Measurements from ENCODE around the gene ADAM12. TPM values are rescaled to one million over a fixed set of nuclear protein-coding genes. Genes with fewer than 3 reads are reported as not detected.

The ADAM12 gene
- total and polyA plus RNA-seq, 2 donors (not counting 3 experiments of a cell fraction or from before 2014, with no cell fraction given) = 0.22 to 0.33 TPM

- H3K9me1 ChIP-seq (replicated peaks; ENCODE audit: control insufficient read depth, extremely low read depth, insufficient read depth, low read length) = no peaks in the 10 kb centered on the region
- dilution Hi-C loops (cut with MboI; ENCODE audit: extremely low pct_ligation_motif_present, low sequenced_read_pairs) (no loop called here), intact Hi-C loops (cut with micrococcal nuclease) (no loop called here)
- BruUV-seq (replicated peaks) = no TSS peak
- no peaks in the 10 kb centered on the region for H4K20me1 ChIP-seq (replicated peaks; ENCODE audit: control insufficient read depth, extremely low read depth, insufficient read depth, low read length)
- no peak for TF ChIP-seq EZH2 (IDR thresholded peaks at IDR 0.05; ENCODE audit: borderline replicate concordance, low read depth, low read length, severe bottlenecking)
- TF ChIP-seq POLR2AphosphoS5 (IDR thresholded peaks at IDR 0.05; ENCODE audit: insufficient read depth, low read depth, low read length) = no peak
- no peak for TF ChIP-seq POLR2A (IDR thresholded peaks at IDR 0.05; ENCODE audit: low read depth, low read length)
- no peak for TF ChIP-seq FOS (IDR thresholded peaks at IDR 0.05; ENCODE audit: borderline replicate concordance, insufficient read depth, low read length)
- no peak for TF ChIP-seq GATA2 (IDR thresholded peaks at IDR 0.05; ENCODE audit: insufficient read depth, insufficient read length, low read depth, low read length)
- H3K9me3 ChIP-seq (replicated peaks; ENCODE audit: control insufficient read depth, insufficient read depth, low read length) = no peaks in the 10 kb centered on the region
- no peaks in the 10 kb centered on the region for H3K4me1 ChIP-seq (ENCODE audit: control insufficient read depth, extremely low read depth, insufficient read depth, low read length)
- no peak overlapping the region for H2AFZ ChIP-seq (ENCODE audit: low read depth, low read length)
- FAIRE-seq (no peak), DNase-seq (ENCODE audit: low read depth, low spot score) (no peak)
- CTCF ChIA-PET = no interaction called here
- H3K4me3 ChIP-seq (replicated peaks in 1 of 3; ENCODE audit: insufficient read depth in 1 of 3, low read depth in 1 of 3, low read length in 3 of 3) = no peak overlapping the region
- no peak overlapping the region for H3K27ac ChIP-seq (ENCODE audit: insufficient read depth, low read depth, low read length)
- H3K27me3 ChIP-seq (ENCODE audit: control insufficient read depth in 2 of 2, insufficient read depth in 2 of 2, low read length in 2 of 2) = no peaks in the 10 kb centered on the region
- POLR2A ChIA-PET = no interaction called here
- no peaks in the 10 kb centered on the region for H3K36me3 ChIP-seq (ENCODE audit: control insufficient read depth in 2 of 2, extremely low read depth in 1 of 2, insufficient read depth in 2 of 2, low read length in 2 of 2)
- H3K9ac ChIP-seq (replicated peaks; ENCODE audit: extremely low read depth, insufficient read depth, low read length) = no peak overlapping the region
- no peaks in the 10 kb centered on the region for H3K79me2 ChIP-seq (ENCODE audit: control insufficient read depth, insufficient read depth, low read length)
- H3K4me2 ChIP-seq (ENCODE audit: insufficient read depth, low read length) = no peak overlapping the region
Observed at GRCh38 chr10:126409821-126410220, 21.5 kb upstream of the ADAM12 start.

GRCh38 chr10:126408953-126409641, 20.8 kb upstream of the ADAM12 start:
- intact Hi-C loops (cut with micrococcal nuclease) = no loop called here
- Histone ChIP-seq H3K36me3 (ENCODE audit: control insufficient read depth in 2 of 2, extremely low read depth in 1 of 2, insufficient read depth in 2 of 2, low read length in 2 of 2) (no peaks in the 10 kb centered on the region), H3K4me3 (replicated peaks in 1 of 3; ENCODE audit: insufficient read depth in 1 of 3, low read depth in 1 of 3, low read length in 3 of 3) (no peak overlapping the region), H3K9me1 (replicated peaks; ENCODE audit: control insufficient read depth, extremely low read depth, insufficient read depth, low read length) (no peaks in the 10 kb centered on the region), H3K9ac (replicated peaks; ENCODE audit: extremely low read depth, insufficient read depth, low read length) (no peak overlapping the region), H2AFZ (ENCODE audit: low read depth, low read length) (no peak overlapping the region), H3K27me3 (ENCODE audit: control insufficient read depth in 2 of 2, insufficient read depth in 2 of 2, low read length in 2 of 2) (no peaks in the 10 kb centered on the region), H3K27ac (ENCODE audit: insufficient read depth, low read depth, low read length) (no peak overlapping the region), H3K9me3 (replicated peaks; ENCODE audit: control insufficient read depth, insufficient read depth, low read length) (no peaks in the 10 kb centered on the region), H3K4me2 (ENCODE audit: insufficient read depth, low read length) (no peak overlapping the region), H3K4me1 (ENCODE audit: control insufficient read depth, extremely low read depth, insufficient read depth, low read length) (no peaks in the 10 kb centered on the region), H3K79me2 (ENCODE audit: control insufficient read depth, insufficient read depth, low read length) (no peaks in the 10 kb centered on the region), H4K20me1 (replicated peaks; ENCODE audit: control insufficient read depth, extremely low read depth, insufficient read depth, low read length) (no peaks in the 10 kb centered on the region)
- TF ChIP-seq POLR2AphosphoS5 (IDR thresholded peaks at IDR 0.05; ENCODE audit: insufficient read depth, low read depth, low read length) (no peak), MYC (IDR thresholded peaks at IDR 0.05; ENCODE audit: low read depth, low read length) (no peak), EZH2 (IDR thresholded peaks at IDR 0.05; ENCODE audit: borderline replicate concordance, low read depth, low read length, severe bottlenecking) (no peak)
- ChIA-PET CTCF (no interaction called here), POLR2A (no interaction called here)
- no peak for DNase-seq (ENCODE audit: low read depth, low spot score)
- BruUV-seq (replicated peaks) = no TSS peak
- FAIRE-seq = no peak
- dilution Hi-C loops (cut with MboI; ENCODE audit: extremely low pct_ligation_motif_present, low sequenced_read_pairs) = no loop called here
